Left cardiac atrium (tissue), 4 donors: Measurements from ENCODE around the gene COL11A2. TPM values are rescaled to one million over a fixed set of nuclear protein-coding genes. Genes with fewer than 3 reads are reported as not detected.
A peak's percentile ranks its signal among the peaks of the same experiment; 100 is the strongest.

Experiments
- ATAC-seq, 2 donors: fragments of 200-7000 bp; cut with Tn5 transposase; one replicate each; pipeline ENCODE4 v1.9.1; 2020; ENCODE audit warnings: mild to moderate bottlenecking in 2 of 2, moderate library complexity in 2 of 2
- DNase-seq: peaks from one replicate; pipeline ENCODE4 v3.0.0-alpha.2; 2020
- intact Hi-C, 2 donors: fragments of 100-400 bp; cut with DNase I; formaldehyde crosslinking; loops; one replicate each; pipeline versions ENCODE4 v1.14.1 to v1.15.1; 2022 to 2023
- total RNA-seq, 2 donors: library from RNA; stranded (reverse); fragmentation: NEBNext Ultra II Directional; extraction: Animal tissue kit (Norgen Biotek cat#: 25700); gene quantifications; one replicate each; pipeline ENCODE4 v1.2.1, GENCODE V29; 2021
- donor health status: DM: no; HTN: yes; CAD: no.
- donor health status: DM: no; HTN: yes; CAD: no; lungs with severe emphysema.
- donor health status: DM: yes; HTN: yes; CAD: no.
- donor health status: Dilated cardiomyopathy.

The COL11A2 gene
- total RNA-seq, 2 donors from 2014 or later: 0.94 to 1.3 TPM

- DNase-seq (no peak), ATAC-seq (no peak)
- intact Hi-C loops: loop anchor here in 1 of 2 donors (5.0 kb wide), 2 partner anchors 36 to 1071 kb away; partner anchors contain the start of gene ATF6B
Measured at GRCh38 chr6:33198159-33198852, 6.0 kb upstream of the COL11A2 start.

DNA sequence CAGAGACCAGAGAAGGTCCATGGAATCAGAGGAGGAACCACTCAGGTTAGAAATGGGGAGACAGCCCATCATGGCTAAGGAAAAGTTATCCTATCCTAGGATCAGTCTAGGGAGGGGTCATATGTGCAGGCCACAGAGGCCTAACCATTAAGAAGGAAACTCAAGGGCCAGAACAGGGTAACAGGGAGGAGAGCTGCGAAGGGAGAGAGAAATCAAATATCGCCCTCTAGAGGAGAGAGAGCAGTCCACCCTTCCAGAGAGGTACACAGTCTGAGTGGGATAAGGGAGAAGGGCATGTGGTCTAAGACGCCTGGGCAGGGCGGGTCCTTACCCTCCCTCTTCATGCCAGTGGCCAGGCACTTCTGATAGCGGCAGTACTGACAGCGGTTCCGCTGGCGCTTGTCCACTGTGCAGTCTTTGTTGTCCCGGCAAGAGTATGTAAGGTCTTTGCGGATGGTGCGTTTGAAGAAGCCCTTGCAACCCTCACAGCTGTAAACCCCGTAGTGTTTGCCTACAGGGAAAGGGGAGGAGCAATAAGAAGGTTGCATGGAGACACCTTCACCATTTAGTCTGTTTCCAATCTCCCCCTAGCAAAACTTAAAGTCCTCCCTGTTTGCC, 5.3 kb upstream of the COL11A2 start:
- ATAC-seq (peak; percentile 9 to 31), DNase-seq (peak; percentile 49)
- intact Hi-C loops: loop anchor here in 1 of 2 donors (5.0 kb wide), 2 partner anchors 35 to 1070 kb away; partner anchors contain the start of gene ATF6B

DNA sequence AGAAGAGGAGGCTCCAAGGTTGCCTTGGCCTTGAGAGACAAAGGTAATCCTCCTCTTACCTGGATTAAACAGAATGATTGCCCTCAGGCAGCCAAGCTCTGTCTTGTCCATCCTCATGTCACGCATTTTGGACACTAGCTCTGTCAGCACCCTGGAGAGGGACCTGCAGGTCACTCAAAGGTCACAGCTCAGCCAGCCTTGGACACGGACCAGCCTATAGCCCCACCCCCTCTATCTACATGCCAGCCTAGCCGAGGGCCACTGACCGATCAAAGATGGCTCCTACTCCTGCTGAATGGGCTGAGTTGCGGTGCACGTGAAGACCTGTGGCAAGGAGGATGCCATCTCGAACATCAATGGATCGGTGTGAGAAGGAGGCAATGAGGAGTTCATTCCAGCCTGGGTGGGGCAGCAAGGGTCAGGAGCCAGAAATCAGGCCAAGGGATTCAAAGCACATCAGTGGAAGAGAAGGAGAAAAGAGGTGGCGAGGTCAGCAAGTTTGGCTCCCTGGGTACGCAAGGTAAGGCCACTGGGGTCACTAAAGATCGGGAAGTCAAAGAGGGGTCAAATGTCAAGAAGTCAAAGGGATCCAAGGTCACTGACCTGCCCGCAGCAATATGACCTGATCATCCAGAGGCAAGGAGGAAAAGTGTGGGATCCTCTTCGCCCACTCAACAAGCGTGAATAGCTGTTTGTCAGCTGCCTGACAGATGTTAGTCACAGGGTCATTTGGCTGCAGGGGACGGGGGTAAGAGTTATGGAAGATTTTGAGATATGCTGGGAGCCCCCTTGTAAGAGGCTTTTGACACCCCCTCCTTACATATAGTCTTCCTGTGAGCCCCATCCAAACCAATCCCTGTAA, 3.3 kb upstream of the COL11A2 start:
- DNase-seq (no peak), ATAC-seq (no peak)
- intact Hi-C loops: loop anchor here in 1 of 2 donors (5.0 kb wide), 2 partner anchors 33 to 1068 kb away; partner anchors contain the start of gene ATF6B

DNA sequence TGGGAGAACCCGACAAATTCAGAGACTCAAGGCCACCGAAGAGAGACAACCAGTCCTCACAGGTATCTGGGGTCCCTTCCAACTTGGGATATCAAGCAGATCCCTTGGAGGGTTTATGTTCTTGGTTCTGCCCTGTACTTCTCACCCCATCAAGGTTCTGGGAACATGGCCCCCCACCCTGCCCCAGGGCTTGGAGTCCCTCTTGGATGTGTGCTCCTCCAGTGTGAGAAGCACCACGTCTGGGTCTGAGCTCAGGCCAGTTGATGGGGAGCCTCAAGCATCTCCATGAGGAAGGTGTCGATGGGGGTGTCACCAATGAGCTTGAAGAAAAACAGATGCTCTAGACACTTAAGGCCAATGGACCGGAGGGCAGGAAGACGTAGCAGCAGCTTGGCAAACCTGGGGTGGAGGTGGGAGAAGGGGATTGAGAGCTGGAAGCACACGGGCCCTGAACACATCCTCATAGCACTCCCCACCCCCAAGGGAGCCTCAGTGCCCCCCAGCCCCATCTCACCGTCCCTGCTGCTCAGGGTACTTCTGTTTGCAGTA, 2.2 kb upstream of the COL11A2 start:
- intact Hi-C loops: no loop called here

DNA sequence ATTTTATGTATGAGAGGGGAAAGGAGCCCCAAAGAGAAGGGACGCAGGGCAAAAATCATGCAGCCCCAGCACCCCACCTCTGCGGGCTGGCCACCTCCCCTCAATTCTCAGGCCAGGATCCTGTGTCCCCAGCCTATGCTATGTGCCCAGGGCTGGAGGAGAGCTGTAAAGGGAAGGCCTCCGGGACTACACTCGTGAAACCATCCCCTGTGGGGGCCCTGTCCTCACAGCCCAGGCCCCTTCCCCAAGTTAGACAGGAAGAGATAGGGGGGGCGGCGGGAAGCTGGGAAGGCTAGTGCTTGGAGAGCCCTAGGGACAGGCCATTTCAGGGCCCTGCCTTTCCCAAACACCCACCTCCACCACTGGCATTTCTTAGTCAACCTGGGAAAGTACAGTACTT, 1.4 kb upstream of the COL11A2 start:
- ATAC-seq (no peak), DNase-seq (no peak)
- intact Hi-C loops: no loop called here

More for the DNA sequence above, 2.2 kb upstream of the COL11A2 start:
- no peak for ATAC-seq
- no peak for DNase-seq

DNA sequence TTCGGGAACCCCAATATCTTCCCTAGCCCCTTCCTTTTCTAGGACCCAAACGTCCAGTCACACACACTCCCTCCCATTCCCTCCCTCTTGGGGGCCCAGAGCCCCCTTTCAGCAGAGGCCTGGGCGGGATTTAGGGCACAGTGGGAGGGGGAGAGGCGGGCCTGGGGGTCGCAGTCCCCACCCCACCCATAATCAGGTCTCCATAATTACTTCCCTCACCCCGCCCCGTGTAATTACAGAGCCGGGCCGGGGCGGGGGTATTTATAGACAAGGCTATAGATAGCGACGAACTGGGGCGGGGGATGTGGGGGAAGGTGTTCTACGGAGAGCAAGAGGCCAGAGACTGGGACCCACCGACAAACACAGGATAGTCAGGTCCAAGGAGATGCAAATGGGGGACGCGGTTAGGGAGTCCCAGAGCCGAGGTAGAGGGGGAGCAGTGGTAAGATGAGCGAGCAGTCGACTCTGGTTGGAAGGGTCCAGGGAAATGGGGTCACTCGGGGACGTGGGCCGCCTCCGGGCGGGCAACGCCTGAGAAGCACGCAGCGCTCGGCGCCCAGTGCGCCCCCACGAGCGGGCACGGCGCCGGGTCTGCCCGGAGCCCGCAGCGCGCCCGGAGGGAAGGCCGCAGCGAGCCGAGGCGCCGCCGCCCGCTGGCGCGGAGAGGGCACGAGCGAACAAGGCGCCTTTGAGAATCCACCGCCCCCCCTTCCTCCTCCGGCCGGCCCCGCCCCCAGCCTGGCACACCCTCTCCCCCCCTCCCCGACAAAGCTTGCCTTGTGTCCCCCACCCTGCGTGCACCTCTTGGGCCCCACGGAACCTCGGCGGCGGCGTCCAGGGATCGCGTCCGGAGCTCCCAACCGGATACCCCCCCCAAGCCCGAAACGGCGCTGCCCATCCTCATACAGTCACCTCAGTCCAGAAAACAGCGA, 670 bp upstream of the COL11A2 start:
- ATAC-seq (peak; percentile 30 to 50), DNase-seq (peak; percentile 58)
- intact Hi-C loops: no loop called here

DNA sequence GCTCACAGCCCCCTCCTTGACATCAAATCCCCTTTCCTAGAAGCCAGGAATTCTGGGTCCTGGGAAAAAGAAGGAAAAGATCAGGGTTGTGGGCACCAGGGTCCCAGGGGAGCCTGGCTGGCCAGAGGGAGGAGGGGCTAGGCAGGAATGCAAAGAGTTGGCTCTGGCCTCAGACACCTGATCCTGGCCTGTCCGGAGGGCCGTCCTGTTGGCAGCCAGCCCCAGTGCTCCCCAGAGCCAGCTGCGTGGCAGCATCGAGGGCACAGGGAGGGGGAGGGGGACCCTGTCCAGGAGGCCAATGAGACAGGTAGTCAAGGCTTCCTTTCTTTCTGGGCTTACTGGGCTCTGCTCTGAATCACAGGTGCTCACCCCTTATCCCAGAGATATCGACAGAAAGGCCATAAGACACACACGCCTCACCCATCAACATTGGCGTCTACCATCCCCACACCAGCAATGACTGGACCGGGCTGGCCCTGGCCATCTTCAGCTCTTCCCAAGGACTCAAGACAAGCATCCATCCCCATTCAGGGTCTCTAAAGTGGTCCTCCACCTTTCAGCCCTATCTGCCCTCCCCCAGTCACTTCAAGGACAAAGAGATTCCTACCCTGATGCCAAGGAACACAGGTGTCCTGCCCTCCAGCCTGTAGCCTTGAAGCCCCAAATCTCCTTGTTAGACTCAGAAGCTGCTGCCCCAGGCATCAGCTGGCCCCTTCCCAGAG, 723 bp downstream of the COL11A2 start:
- no peak for ATAC-seq
- DNase-seq: no peak
- intact Hi-C loops: no loop called here

DNA sequence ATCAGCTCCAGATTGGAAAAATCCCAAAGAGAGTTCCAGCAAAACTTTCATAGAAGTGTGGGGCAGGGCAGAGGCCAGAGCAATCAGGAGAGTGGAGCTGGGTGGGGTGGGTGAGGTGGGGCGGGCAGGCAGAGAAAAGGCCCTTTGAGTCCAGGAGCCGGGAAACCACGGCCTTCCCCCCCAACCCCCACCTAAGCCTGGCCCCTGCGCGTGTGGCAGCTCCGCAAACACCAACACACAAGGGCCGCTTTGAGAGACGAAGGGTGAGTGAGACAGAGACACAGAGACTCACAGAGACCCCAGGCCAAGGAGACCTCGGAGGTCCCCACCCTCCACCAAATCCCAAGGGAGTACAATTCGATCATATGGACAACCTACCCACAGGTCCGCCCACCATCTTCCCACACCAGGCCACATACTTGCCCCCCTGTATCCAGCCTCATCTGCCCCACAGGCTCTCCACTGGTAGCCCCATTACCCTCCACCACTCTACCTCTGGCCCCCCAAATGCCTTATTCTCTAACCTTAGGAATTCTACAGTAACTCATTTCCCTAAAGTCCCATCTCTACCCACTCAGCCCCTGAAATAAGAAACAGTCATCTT, 1.7 kb downstream of the COL11A2 start:
- intact Hi-C loops: no loop called here
- ATAC-seq (no peak), DNase-seq (no peak)

GRCh38 chr6:33189625-33190448, 2.4 kb downstream of the COL11A2 start:
- no peak for ATAC-seq
- intact Hi-C loops: no loop called here
- DNase-seq: no peak

GRCh38 chr6:33189164-33189563, 3.1 kb downstream of the COL11A2 start:
- no peak for DNase-seq
- intact Hi-C loops: no loop called here
- ATAC-seq: no peak

DNA sequence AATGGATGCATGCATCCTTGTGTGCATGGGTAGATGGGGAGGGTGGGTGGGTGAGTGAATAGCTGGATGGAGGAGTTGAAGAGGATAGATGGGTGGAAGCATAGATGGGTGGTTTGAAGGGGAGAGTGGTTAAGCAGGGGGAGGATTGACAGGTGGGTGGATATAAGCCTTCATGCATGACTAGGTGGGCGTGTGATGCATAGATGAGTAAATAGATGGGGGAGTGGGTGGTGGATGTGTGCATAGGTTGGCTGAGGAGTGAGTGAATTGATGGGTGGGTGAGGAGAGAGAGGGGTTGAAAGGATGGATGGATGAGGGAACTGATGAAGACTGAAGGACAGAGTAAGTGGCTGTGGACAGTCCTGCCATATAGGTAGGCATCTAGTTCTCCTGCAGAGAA, 4.5 kb downstream of the COL11A2 start:
- intact Hi-C loops: no loop called here
- DNase-seq: no peak
- ATAC-seq: no peak

DNA sequence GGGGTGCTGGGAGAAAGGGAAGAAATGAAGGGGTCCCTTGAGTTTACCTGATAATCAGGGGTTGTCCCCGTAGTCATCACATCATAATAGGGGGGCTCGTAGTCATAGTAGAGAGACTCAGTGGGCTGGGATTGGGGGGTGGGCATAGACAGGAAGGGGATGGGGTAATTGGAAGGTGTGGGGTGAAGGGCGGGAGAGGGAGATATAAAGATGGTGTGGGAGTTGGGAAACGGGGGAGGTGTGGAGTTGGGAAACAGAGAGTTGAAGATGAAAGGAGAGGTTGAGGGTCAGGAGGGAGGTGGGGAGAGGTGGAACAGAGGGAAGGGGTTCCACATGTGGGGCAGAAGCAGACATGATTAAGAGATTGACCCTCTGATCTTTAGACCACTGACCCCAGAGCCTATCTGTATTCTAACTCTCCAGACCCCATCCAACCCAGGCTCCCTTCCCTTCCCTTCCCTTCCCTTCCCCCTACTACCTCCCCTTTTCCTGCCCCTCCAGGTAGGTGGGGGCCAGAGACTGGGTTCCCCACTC, 6.5 kb downstream of the COL11A2 start:
- intact Hi-C loops: no loop called here
- DNase-seq: no peak
- ATAC-seq: no peak

- ATAC-seq (no peak), DNase-seq (no peak)
- intact Hi-C loops: no loop called here
Measured at GRCh38 chr6:33185190-33185589, 7.1 kb downstream of the COL11A2 start.

DNA sequence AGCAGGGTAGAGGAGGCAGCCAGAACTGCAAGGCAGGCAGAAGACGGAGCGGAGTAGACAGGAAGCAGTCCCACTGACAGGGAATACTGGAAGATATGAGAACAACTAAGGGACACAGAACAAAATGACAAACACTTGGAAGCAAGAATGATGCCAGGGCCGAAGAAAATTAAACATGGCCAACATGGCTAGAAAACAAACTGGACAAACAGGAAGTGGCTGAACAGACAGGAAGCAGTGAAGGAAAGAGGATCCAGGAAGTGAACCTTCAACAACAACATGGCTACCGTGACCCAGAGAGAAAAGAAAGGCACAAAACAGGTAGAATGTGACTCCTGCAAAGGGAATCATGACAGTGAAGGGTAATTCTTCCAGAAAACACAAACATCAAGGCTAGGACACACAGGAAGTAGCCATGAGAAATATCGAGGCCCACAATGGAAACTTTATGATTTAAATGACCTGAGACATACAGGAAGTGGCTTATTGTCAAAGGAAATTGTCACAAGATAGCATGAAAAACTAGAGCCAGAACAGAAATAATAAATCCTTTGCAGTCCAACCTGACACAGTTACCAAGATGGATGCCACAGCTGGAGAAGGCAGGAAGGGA, 9.1 kb downstream of the COL11A2 start:
- DNase-seq (no peak), ATAC-seq (no peak)
- intact Hi-C loops: no loop called here

DNA sequence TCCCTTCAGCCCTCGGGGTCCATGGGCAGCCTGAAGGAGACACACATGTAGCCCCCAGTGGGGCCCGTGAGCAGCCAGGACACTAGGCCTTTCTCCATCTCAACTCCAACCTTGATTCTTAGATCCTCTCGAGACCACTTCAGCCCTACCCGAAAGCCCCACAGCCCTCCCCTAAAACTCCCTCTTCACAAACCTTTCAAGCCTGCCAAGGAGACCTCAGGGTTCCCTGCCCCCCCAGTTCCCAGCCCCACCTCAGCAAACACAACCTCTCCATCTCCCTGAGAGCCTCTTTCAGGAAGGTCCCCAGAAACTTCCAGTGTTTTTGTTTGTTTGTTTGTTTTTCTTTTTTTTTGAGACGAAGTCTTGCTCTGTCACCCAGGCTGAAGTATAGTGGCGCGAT, 11.1 kb downstream of the COL11A2 start:
- DNase-seq (no peak), ATAC-seq (no peak)
- intact Hi-C loops: no loop called here
